B cell (primary cell): ENCODE measurements around the gene VTI1A. TPM values are rescaled to one million over a fixed set of nuclear protein-coding genes. Genes with fewer than 3 reads are reported as not detected.

Experiments used
- ATAC-seq: fragments of 200-7000 bp; cut with Tn5 transposase; one replicate; pipeline ENCODE4 v1.10.0; 2021; ENCODE audit warnings: low read depth, mild to moderate bottlenecking, moderate number of reproducible peaks, moderate library complexity
- CTCF ChIA-PET: fragments of 350-600 bp; sonication (Branson Sonifier 250); formaldehyde crosslinking; loops from one replicate; lab custom pipeline; 2021; ENCODE audit warnings: antibody characterized with exemption, inconsistent platforms; lab: Charles Lee
- POLR2A ChIA-PET: fragments of 350-600 bp; sonication (Branson Sonifier 250); formaldehyde crosslinking; loops from one replicate; lab custom pipeline; 2021; ENCODE audit warnings: antibody characterized with exemption; lab: Charles Lee
- DNase-seq: peaks from one replicate; pipeline ENCODE4 v3.0.0; 2013
- H2AFZ ChIP-seq: 2 replicates; pipeline ENCODE4 v1.6.1; 2012; ENCODE audit warnings: mild to moderate bottlenecking, low read depth, low read length; ENCODE audit not compliant: insufficient read depth, poor library complexity, severe bottlenecking
- H3K27ac ChIP-seq, 2 donors: 1 replicate in 1 of 2; 2 replicates in 1 of 2; pipeline ENCODE4 v1.5.1; 2012 to 2013; ENCODE audit warnings: low read length in 2 of 2, mild to moderate bottlenecking in 2 of 2, moderate library complexity in 1 of 2
- H3K27me3 ChIP-seq, 4 experiments: fragments of 200-600 bp in 1 of 4; sonication (generic) in 1 of 4; replicated peaks in 1 of 4; 1 replicate in 2 of 4; 2 replicates in 2 of 4; pipeline versions ENCODE4 v1.6.1 to v1.7.0; 2013 to 2016; ENCODE audit warnings: low read length in 3 of 4, mild to moderate bottlenecking in 2 of 4, mixed read lengths in 1 of 4, moderate library complexity in 1 of 4; ENCODE audit not compliant: insufficient read depth in 4 of 4, control insufficient read depth in 3 of 4; ENCODE audit errors: control extremely low read depth in 1 of 4
- H3K36me3 ChIP-seq, 2 experiments: replicated peaks in 1 of 2; 1 replicate in 1 of 2; 2 replicates in 1 of 2; pipeline versions ENCODE4 v1.6.1 to v1.7.1; 2013; ENCODE audit warnings: low read length in 1 of 2; ENCODE audit not compliant: insufficient read depth in 2 of 2, control insufficient read depth in 1 of 2; ENCODE audit errors: control extremely low read depth in 1 of 2, extremely low read depth in 1 of 2
- H3K4me1 ChIP-seq, 2 donors: fragments of 200-600 bp in 1 of 2; sonication (generic) in 1 of 2; 1 replicate in 1 of 2; 2 replicates in 1 of 2; pipeline versions ENCODE4 v1.5.1 to v1.6.1; 2013 to 2017; ENCODE audit warnings: low read length in 2 of 2; ENCODE audit not compliant: control insufficient read depth in 2 of 2, insufficient read depth in 2 of 2
- H3K4me2 ChIP-seq: replicated peaks from 2 replicates; pipeline ENCODE3; 2012; ENCODE audit warnings: mild to moderate bottlenecking, low read depth, low read length; ENCODE audit not compliant: poor library complexity, severe bottlenecking
- H3K4me3 ChIP-seq, 5 experiments: fragments of 200-600 bp in 1 of 5; sonication (generic) in 1 of 5; 1 replicate in 3 of 5; 2 replicates in 2 of 5; pipeline versions ENCODE4 v1.5.1 to v1.7.0; 2011 to 2016; ENCODE audit warnings: low read length in 4 of 5, mild to moderate bottlenecking in 4 of 5, low read depth in 2 of 5, control low read depth in 1 of 5, moderate library complexity in 1 of 5; ENCODE audit not compliant: insufficient read depth in 1 of 5; ENCODE audit errors: control extremely low read depth in 1 of 5, extremely low read depth in 1 of 5
- H3K79me2 ChIP-seq: fragments of 200-600 bp; sonication (generic); one replicate; pipeline ENCODE4 v1.6.0; 2016; ENCODE audit warnings: low read length; ENCODE audit not compliant: control insufficient read depth, insufficient read depth
- H3K9ac ChIP-seq: fragments of 200-600 bp; sonication (generic); 2 replicates; pipeline ENCODE4 v1.6.1; 2017; ENCODE audit warnings: mild to moderate bottlenecking, low read length, moderate library complexity
- H3K9me3 ChIP-seq, 3 donors: one replicate each; pipeline versions ENCODE4 v1.6.1 to v1.7.1; 2013; ENCODE audit warnings: low read length in 2 of 3; ENCODE audit not compliant: control insufficient read depth in 2 of 3, insufficient read depth in 1 of 3; ENCODE audit errors: control extremely low read depth in 1 of 3
- H4K20me1 ChIP-seq: 2 replicates; pipeline ENCODE4 v1.6.0; 2012; ENCODE audit warnings: mild to moderate bottlenecking, low read length; ENCODE audit not compliant: insufficient read depth, control insufficient read depth, poor library complexity, severe bottlenecking
- H3K27ac Mint-ChIP-seq: one replicate; pipeline ENCODE4 v1.8.0; 2021; ENCODE audit warnings: mixed read lengths
- H3K27me3 Mint-ChIP-seq: one replicate; pipeline ENCODE4 v1.8.0; 2021; ENCODE audit warnings: mixed read lengths
- H3K4me1 Mint-ChIP-seq: one replicate; pipeline ENCODE4 v1.8.0; 2021; ENCODE audit warnings: mixed read lengths
- H3K4me3 Mint-ChIP-seq: one replicate; pipeline ENCODE4 v1.8.0; 2021; ENCODE audit warnings: mixed read lengths
- H3K9me3 Mint-ChIP-seq: one replicate; pipeline ENCODE4 v1.8.0; 2022; ENCODE audit warnings: mixed read lengths; ENCODE audit not compliant: insufficient read depth
- EZH2 ChIP-seq: IDR thresholded peaks from 2 replicates; pipeline ENCODE4 v1.6.1; 2012; ENCODE audit warnings: borderline replicate concordance, low read depth, mild to moderate bottlenecking, moderate library complexity, low read length; ENCODE audit not compliant: insufficient read depth, poor library complexity, severe bottlenecking
- WGBS: methylation state at CpG from one replicate; pipeline ENCODE4 v1.1.5; 2013; ENCODE audit warnings: missing lambda C conversion rate; ENCODE audit not compliant: insufficient coverage; 5-methylcytosine and 5-hydroxymethylcytosine counted together
- intact Hi-C: fragments of 100-400 bp; cut with micrococcal nuclease; formaldehyde crosslinking; loops from one replicate; pipeline ENCODE4 v1.10.0; 2022
- polyA minus RNA-seq: library from RNA; depleted of rRNA, polyadenylated mRNA; stranded (reverse); fragments of >200 nt; gene quantifications from 2 replicates; pipeline ENCODE4 v1.2.3, GENCODE V29; 2012
- polyA plus RNA-seq: library from polyadenylated mRNA; depleted of rRNA; stranded (reverse); fragments of >200 nt; gene quantifications from 2 replicates; pipeline ENCODE4 v1.2.3, GENCODE V29; 2012
- total RNA-seq, 2 donors: library from RNA; stranded (reverse); fragments of 120-200 nt in 1 of 2; gene quantifications; 1 replicate in 1 of 2; 2 replicates in 1 of 2; pipeline versions ENCODE4 v1.2.3 to v1.2.4, GENCODE V29; 2013 to 2022
- TF ChIP-seq, protein P1 (sequence below): fragments of 200-600 bp; IDR thresholded peaks from one replicate; pipeline ENCODE4 v1.8.0; 2022; ENCODE audit warnings: antibody characterized with exemption, mild to moderate bottlenecking

VTI1A gene
- total RNA-seq: 84.1 and 85.8 TPM in 2 replicates
- 55.0 TPM for total RNA-seq (2013)
- polyA plus RNA-seq: 20.0 and 32.4 TPM in 2 replicates
- 32.0 and 46.2 TPM in 2 replicates for polyA minus RNA-seq

DNA sequence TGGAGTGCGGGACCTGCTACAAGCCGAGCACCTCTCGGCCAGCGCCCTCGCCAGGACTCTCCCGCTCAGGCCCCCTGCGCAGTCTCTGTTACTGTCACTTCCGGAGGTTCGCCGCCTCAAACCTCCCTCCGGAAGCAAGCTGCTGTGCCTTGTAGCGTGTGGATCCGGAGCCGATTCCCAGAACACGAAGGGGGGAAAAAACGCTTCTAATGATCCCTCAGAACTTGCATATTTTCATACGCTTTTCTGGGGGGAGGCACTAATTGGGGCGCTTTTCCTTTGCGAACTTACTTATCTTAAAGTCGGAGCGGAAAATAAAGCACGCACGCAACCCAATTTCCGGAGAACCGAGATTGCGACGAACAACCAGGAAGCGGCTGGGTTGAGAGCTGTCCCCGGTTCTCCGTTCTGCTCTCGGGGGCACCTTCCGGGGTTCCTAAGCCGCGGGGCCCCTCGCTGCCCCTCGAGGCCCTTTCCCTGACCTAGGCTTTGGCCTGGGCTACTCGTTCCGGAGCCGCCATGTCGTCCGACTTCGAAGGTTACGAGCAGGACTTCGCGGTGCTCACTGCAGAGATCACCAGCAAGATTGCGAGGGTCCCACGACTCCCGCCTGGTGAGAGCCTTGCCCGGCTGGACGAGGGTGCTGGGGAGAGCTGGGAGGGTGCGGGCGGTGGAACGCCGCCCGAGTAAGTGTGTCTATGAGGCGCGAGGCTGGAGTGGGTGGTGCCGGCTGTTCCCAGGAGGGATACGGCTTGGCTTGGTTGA is at the start of gene VTI1A, which contains the start of gene ZDHHC6:
VTI1A (plus strand) TSS at position 361 of the 765 bp plus-strand sequence; CDS start at position 520, 159 bp downstream.
ZDHHC6 (minus strand) TSS at position 60 of the 765 bp plus-strand sequence. CDS start 1,478 bp downstream, outside the sequence.
- DNase-seq (peak; percentile 93), ATAC-seq (peak; percentile 90)
- Histone ChIP-seq H3K4me2 (peak within 1 kb of the TSS; percentile 91), H4K20me1 (peaks cover 7% of the 10 kb centered on the region), H3K9ac (peak within 1 kb of the TSS; percentile 99), H3K27ac (peak within 1 kb of the TSS; percentile 74 to 84), H3K79me2 (peaks cover 63% of the 10 kb centered on the region), H3K9me3 (no peaks in the 10 kb centered on the region), H2AFZ (peak within 1 kb of the TSS; percentile 93), H3K36me3 (peaks cover 0 to 16% of the 10 kb centered on the region in 2 experiments), H3K4me1 (peaks cover 20 to 23% of the 10 kb centered on the region in 2 donors), H3K27me3 (no peaks in the 10 kb centered on the region), H3K4me3 (peak within 1 kb of the TSS; percentile 79 to 100 (median 99))
- under 1% methylated on average over 59 of the region's 59 CpGs for WGBS
- CTCF ChIA-PET: interaction anchor here (1.1 to 1.8 kb wide), 2 partner anchors 12 to 25 kb away, joined by 3 to 8 read pairs; no protein-coding TSS in a partner anchor
- POLR2A ChIA-PET: interaction anchor here (1.1 to 1.6 kb wide), 3 partner anchors 12 to 74 kb away, joined by 3 to 13 read pairs (median 6); no protein-coding TSS in a partner anchor
- intact Hi-C loops: loop anchor here (1.0 to 2.0 kb wide), 2 partner anchors 72 to 264 kb away; partner anchors contain the start of gene GPAM
- no peaks in the 10 kb centered on the region for H3K27me3 Mint-ChIP-seq
- peak within 1 kb of the TSS; percentile 88 for H3K27ac Mint-ChIP-seq
- no peaks in the 10 kb centered on the region for H3K9me3 Mint-ChIP-seq
- peaks cover 49% of the 10 kb centered on the region for H3K4me1 Mint-ChIP-seq
- TF ChIP-seq, protein P1, sequence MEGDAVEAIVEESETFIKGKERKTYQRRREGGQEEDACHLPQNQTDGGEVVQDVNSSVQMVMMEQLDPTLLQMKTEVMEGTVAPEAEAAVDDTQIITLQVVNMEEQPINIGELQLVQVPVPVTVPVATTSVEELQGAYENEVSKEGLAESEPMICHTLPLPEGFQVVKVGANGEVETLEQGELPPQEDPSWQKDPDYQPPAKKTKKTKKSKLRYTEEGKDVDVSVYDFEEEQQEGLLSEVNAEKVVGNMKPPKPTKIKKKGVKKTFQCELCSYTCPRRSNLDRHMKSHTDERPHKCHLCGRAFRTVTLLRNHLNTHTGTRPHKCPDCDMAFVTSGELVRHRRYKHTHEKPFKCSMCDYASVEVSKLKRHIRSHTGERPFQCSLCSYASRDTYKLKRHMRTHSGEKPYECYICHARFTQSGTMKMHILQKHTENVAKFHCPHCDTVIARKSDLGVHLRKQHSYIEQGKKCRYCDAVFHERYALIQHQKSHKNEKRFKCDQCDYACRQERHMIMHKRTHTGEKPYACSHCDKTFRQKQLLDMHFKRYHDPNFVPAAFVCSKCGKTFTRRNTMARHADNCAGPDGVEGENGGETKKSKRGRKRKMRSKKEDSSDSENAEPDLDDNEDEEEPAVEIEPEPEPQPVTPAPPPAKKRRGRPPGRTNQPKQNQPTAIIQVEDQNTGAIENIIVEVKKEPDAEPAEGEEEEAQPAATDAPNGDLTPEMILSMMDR: peak; percentile 11
- no peak for TF ChIP-seq EZH2
- H3K4me3 Mint-ChIP-seq: peak within 1 kb of the TSS; percentile 91

DNA sequence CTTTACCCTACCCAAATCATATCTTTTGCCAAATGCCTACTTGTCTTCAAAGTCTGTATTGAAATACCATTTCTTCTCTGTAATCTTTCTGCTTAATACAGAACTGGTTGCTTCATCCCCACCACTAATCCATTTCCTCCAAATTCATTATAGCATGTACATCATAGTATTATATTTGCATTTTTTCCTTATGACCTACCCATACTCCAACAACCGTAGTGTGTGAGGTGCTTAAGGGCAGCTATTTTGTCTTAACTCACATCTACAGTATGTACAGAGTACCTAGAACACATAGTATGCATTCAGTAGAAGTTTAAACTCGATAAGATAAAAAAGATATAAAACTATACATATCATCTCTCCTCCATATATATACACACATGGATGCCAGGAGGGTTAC is 49.4 kb upstream of the VTI1A start:
- Histone ChIP-seq H3K9me3 (no peaks in the 10 kb centered on the region), H3K4me2 (no peak overlapping the region), H4K20me1 (peaks cover 17% of the 10 kb centered on the region), H2AFZ (no peak overlapping the region), H3K27me3 (no peaks in the 10 kb centered on the region), H3K4me3 (no peak overlapping the region), H3K79me2 (no peaks in the 10 kb centered on the region), H3K36me3 (peaks cover 18 to 69% of the 10 kb centered on the region in 2 experiments), H3K27ac (no peak overlapping the region), H3K9ac (no peak overlapping the region), H3K4me1 (no peaks in the 10 kb centered on the region)
- Mint-ChIP-seq H3K4me3 (no peak overlapping the region), H3K27me3 (no peaks in the 10 kb centered on the region), H3K9me3 (no peaks in the 10 kb centered on the region), H3K27ac (no peak overlapping the region), H3K4me1 (peaks cover 4% of the 10 kb centered on the region)
- TF ChIP-seq EZH2: no peak
- TF ChIP-seq, protein P1: no peak
- intact Hi-C loops: no loop called here
- ChIA-PET POLR2A (no interaction called here), CTCF (no interaction called here)
- WGBS: no CpG with 5 or more reads among the region's 2 CpGs
- no peak for DNase-seq
- no peak for ATAC-seq
